ENCODE measurements around the gene PGBD2. TPM values are rescaled to one million over a fixed set of nuclear protein-coding genes. Genes with fewer than 3 reads are reported as not detected.
"Not testable (repeated sequence)": the region's sequence is repeated elsewhere in the genome, so short reads cannot be mapped to it uniquely, and the experiment has no call there.

Gene PGBD2
- polyA plus RNA-seq, 2 of the 4 experiments (the other 2 are of a cell fraction) = 5.6 to 7.1 TPM

DNA sequence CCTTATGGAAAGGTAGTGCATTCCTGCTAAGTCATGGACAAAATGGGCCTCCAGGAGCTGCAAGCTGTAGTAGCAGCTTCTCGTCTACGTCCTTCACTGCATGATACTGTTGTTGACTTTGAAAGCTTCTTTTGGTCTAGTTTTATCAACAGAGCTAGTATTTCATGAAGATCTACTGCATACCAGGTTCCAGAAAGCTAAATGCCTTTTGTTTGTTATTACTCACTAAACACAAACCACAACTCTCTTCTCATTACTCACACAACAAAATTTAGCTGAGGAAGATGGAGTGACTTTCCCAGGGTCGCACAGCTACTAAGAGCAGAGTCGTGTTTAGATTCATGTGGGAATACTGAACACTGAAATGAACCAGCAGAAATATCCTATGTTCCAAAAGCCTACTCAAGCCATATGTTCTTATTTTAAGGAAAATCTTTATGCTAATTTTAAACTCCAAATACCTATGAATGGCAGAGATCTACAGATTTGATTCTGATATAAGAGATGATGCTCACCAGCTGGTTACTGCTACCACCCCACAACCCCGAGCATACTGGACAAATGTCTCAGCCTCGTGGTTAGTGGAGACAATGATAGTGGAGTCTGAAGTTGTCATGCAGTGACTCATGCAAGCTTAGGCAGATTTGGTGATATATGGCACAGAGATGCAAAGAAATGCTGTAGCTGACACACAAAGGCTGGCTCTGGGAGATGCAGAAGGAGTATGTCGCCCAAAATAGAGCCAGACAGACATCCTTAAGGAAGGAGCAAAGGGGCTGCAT lies 20.6 kb downstream of the PGBD2 start:
- ATAC-seq = no peak
- ChIA-PET POLR2A (interaction anchor here (1.2 kb wide), 1 partner anchor 89 kb away, joined by 3 read pairs; the partner anchor contains the start of gene ZNF672), CTCF (interaction anchor here (0.8 to 2.4 kb wide), 8 partner anchors 12 to 307 kb away, joined by 3 to 7 read pairs (median 4); partner anchors contain the start of gene ZNF692)
- DNase-seq (ENCODE audit: low read depth in 1 of 2, low spot score in 1 of 2) = no peak
- no peak overlapping the region for H3K4me2 ChIP-seq
- no peaks in the 10 kb centered on the region for H3K9me3 ChIP-seq
- 37% methylated on average over 7 of the region's 7 CpGs for WGBS (ENCODE audit: missing lambda C conversion rate)
- no peak overlapping the region for H3K27ac ChIP-seq
- FAIRE-seq = no peak
- TF ChIP-seq HOXB5 (CRISPR knock-in tag; IDR thresholded peaks at IDR 0.05) (no peak), SMC3 (IDR thresholded peaks at IDR 0.05) (no peak)
- H3K4me3 ChIP-seq = no peak overlapping the region
- H3K4me1 ChIP-seq = no peaks in the 10 kb centered on the region

DNA sequence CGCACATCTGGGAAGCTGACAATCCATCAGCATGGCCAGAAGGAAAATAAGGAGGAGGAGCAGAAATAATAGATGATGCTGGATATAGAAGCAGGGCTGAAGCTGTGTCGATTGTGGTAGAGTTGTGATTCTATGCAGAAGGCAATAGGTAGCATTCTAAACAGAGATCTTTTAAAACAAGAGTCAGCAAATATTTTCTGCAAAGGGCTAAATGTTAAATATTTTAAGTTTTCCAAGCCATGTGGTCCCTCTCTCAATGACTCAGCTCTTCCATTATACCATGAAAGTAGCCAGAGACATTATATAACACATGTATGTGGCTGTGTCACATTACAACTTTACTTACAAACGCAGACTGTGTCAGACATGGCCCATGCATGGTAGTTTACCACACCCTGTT lies 21.2 kb downstream of the PGBD2 start:
- H3K9me3 ChIP-seq; H3K4me1 ChIP-seq; H3K4me2 ChIP-seq; ATAC-seq; H3K4me3 ChIP-seq; POLR2A ChIA-PET; DNase-seq (ENCODE audit: low read depth in 1 of 2, low spot score in 1 of 2); H3K27ac ChIP-seq; FAIRE-seq: not testable (repeated sequence)
- CTCF ChIA-PET = interaction anchor here (1.4 to 2.4 kb wide), 2 partner anchors 85 to 307 kb away, joined by 4 to 6 read pairs; no protein-coding TSS in a partner anchor
- peak; percentile 55 for TF ChIP-seq MAFK (IDR thresholded peaks at IDR 0.05; ENCODE audit: partially characterized antibody)
- 58% methylated on average over 3 of the region's 3 CpGs for WGBS (ENCODE audit: missing lambda C conversion rate)

- FAIRE-seq; H3K4me2 ChIP-seq; CTCF ChIA-PET; H3K9me3 ChIP-seq; DNase-seq (ENCODE audit: low read depth in 1 of 2, low spot score in 1 of 2); H3K27ac ChIP-seq; POLR2A ChIA-PET; H3K4me1 ChIP-seq; H3K4me3 ChIP-seq; ATAC-seq: not testable (repeated sequence)
Observed at GRCh38 chr1:248928122-248928521, 22.1 kb downstream of the PGBD2 start.

DNA sequence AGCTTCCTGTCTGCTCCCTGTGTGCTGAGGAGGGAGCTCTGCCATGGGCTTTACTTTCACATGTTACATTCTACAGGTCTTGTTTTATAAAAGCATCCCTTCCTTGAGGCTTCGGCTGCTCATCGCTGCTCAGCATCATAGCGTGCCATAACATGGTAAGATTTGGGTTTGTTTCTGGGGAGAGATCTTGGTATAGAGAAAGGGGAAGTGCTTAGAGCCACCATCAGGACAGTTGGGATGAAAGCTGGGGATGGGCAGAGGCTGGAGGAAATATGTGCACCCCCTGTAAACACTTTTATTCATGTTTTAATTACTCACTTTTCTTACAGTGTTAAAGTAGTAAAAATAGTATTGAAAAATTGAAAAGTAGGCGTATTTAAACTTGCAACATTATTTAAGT lies 24.0 kb downstream of the PGBD2 start:
- POLR2A ChIA-PET, CTCF ChIA-PET: not testable (repeated sequence)

GRCh38 chr1:248938173-248938809 lies 32.3 kb downstream of the PGBD2 start:
- POLR2A ChIA-PET; H3K4me3 ChIP-seq; H3K4me1 ChIP-seq; CTCF ChIA-PET; FAIRE-seq; H3K4me2 ChIP-seq; DNase-seq (ENCODE audit: low read depth in 1 of 2, low spot score in 1 of 2); H3K27ac ChIP-seq; ATAC-seq; H3K9me3 ChIP-seq: not testable (repeated sequence)
- 24% methylated on average over 4 of the region's 9 CpGs for WGBS (ENCODE audit: missing lambda C conversion rate)

More for the DNA sequence above, 24.0 kb downstream of the PGBD2 start:
- not testable (repeated sequence) for DNase-seq (ENCODE audit: low read depth in 1 of 2, low spot score in 1 of 2); FAIRE-seq; H3K4me3 ChIP-seq; H3K4me1 ChIP-seq; H3K9me3 ChIP-seq; H3K27ac ChIP-seq; H3K4me2 ChIP-seq; ATAC-seq
- 84% methylated on average over 4 of the region's 4 CpGs for WGBS (ENCODE audit: missing lambda C conversion rate)

GRCh38 chr1:248944134-248944999 lies 38.3 kb downstream of the PGBD2 start:
- CTCF ChIA-PET; H3K4me1 ChIP-seq; H3K9me3 ChIP-seq; FAIRE-seq; ATAC-seq; H3K4me2 ChIP-seq; H3K27ac ChIP-seq; POLR2A ChIA-PET; H3K4me3 ChIP-seq; DNase-seq (ENCODE audit: low read depth in 1 of 2, low spot score in 1 of 2): not testable (repeated sequence)
- 99% methylated on average over 19 of the region's 77 CpGs for WGBS (ENCODE audit: missing lambda C conversion rate)

DNA sequence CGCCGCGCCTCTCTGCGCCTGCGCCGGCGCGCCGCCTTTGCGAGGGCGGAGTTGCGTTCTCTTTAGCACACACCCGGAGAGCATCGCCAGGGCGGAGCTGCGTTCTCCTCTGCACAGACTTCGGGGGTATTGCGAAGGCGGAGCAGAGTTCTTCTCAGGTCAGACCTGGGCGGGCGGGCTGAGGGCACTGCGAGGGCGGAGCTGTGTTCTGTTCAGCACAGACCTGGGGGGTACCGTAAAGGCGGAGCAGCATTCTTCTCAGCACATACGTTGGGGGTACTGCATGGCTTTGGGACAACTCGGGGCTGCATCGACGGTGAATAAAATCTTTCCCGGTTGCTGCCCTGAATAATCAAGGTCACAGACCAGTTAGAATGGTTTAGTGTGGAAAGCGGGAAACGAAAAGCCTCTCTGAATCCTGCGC lies 39.0 kb downstream of the PGBD2 start:
- H3K9me3 ChIP-seq; H3K27ac ChIP-seq; CTCF ChIA-PET; H3K4me1 ChIP-seq; DNase-seq (ENCODE audit: low read depth in 1 of 2, low spot score in 1 of 2); H3K4me3 ChIP-seq; POLR2A ChIA-PET; H3K4me2 ChIP-seq; FAIRE-seq; ATAC-seq: not testable (repeated sequence)
- WGBS (ENCODE audit: missing lambda C conversion rate) = 93% methylated on average over 13 of the region's 33 CpGs

DNA sequence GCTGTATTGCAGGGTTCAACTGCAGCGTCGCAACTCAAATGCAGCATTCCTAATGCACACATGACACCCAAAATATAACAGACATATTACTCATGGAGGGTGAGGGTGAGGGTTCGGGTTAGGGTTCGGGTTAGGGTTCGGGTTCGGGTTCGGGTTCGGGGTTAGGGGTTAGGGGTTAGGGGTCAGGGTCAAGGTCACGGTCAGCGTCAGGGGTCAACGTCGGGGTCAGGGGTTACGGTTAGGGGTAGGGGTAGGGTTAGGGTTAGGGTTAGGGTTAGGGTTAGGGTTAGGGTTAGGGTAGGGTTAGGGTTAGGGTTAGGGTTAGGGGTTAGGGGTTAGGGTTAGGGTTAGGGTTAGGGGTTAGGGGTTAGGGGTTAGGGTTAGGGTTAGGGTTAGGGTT lies 39.4 kb downstream of the PGBD2 start:
- ATAC-seq = peak; percentile 53 to 64; a peak in 4 of 6 replicates
- POLR2A ChIA-PET; CTCF ChIA-PET; DNase-seq (ENCODE audit: low read depth in 1 of 2, low spot score in 1 of 2); H3K4me3 ChIP-seq; FAIRE-seq; H3K4me1 ChIP-seq; H3K9me3 ChIP-seq; H3K27ac ChIP-seq; H3K4me2 ChIP-seq: not testable (repeated sequence)
- 75% methylated on average over 13 of the region's 13 CpGs for WGBS (ENCODE audit: missing lambda C conversion rate)

DNA sequence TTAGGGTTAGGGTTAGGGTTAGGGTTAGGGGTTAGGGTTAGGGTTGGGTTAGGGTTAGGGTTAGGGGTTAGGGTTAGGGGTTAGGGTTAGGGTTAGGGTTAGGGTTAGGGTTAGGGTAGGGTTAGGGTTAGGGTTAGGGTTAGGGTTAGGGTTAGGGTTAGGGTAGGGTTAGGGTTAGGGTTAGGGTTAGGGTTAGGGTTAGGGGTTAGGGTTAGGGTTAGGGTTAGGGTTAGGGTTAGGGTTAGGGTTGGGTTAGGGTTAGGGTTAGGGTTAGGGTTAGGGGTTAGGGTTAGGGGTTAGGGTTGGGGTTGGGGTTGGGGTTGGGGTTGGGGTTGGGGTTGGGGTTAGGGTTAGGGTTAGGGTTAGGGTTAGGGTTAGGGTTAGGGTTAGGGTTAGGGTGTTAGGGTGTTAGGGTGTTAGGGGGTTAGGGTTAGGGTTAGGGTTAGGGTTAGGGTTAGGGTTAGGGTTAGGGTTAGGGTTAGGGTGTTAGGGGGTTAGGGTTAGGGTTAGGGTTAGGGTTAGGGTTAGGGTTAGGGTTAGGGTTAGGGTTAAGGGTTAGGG lies 39.9 kb downstream of the PGBD2 start:
- H3K4me2 ChIP-seq; H3K9me3 ChIP-seq; CTCF ChIA-PET; POLR2A ChIA-PET; FAIRE-seq; H3K4me3 ChIP-seq; H3K27ac ChIP-seq; DNase-seq (ENCODE audit: low read depth in 1 of 2, low spot score in 1 of 2); H3K4me1 ChIP-seq: not testable (repeated sequence)
- ATAC-seq = peak in 1 of 2 experiments; percentile 57; a peak in 3 of 6 replicates

Data from A549 (cell line).